GM18517 (cell line): ENCODE results near the gene SACM1L.
A peak's percentile ranks its signal among the peaks of the same experiment; 100 is the strongest.

Source experiments
- ATAC-seq: cut with Tn5 transposase; IDR thresholded peaks from one replicate; pipeline ENCODE4 v1.9.1; 2021; ENCODE audit warnings: mild to moderate bottlenecking, moderate library complexity; ENCODE audit not compliant: unreplicated experiment

The SACM1L gene

GRCh38 chr3:45688882-45689786, at the start of gene SACM1L:
SACM1L (plus strand) TSS chr3:45689396; CDS start chr3:45689466, 70 bp downstream.
- peak; percentile 83 for ATAC-seq

GRCh38 chr3:45640091-45640507, 49.1 kb upstream of the SACM1L start:
- no peak for ATAC-seq

- no peak for ATAC-seq
These were observed 48.4 kb upstream of the SACM1L start for GRCh38 chr3:45640724-45641361.

- ATAC-seq, result no peak
These were observed 47.4 kb upstream of the SACM1L start for GRCh38 chr3:45641756-45642155.

- ATAC-seq, result no peak
These were observed 46.5 kb upstream of the SACM1L start for GRCh38 chr3:45642731-45643152.

GRCh38 chr3:45644063-45644790, 45.0 kb upstream of the SACM1L start:
- ATAC-seq, result no peak

- no peak for ATAC-seq
These were observed 44.4 kb upstream of the SACM1L start for GRCh38 chr3:45644791-45645201.

GRCh38 chr3:45646051-45646585, 43.1 kb upstream of the SACM1L start:
- no peak for ATAC-seq

- no peak for ATAC-seq
These were observed 42.0 kb upstream of the SACM1L start for GRCh38 chr3:45647148-45647619.

- no peak for ATAC-seq
These were observed 36.0 kb upstream of the SACM1L start for GRCh38 chr3:45653205-45653604.

GRCh38 chr3:45654397-45654944, 34.7 kb upstream of the SACM1L start:
- no peak for ATAC-seq

GRCh38 chr3:45655906-45656305, 33.3 kb upstream of the SACM1L start:
- ATAC-seq, result no peak

- peak; percentile 53 for ATAC-seq
These were observed 32.4 kb upstream of the SACM1L start for GRCh38 chr3:45656575-45657363.

- ATAC-seq, result peak; percentile 61
These were observed 31.3 kb upstream of the SACM1L start for GRCh38 chr3:45657853-45658252.

- no peak for ATAC-seq
These were observed 29.3 kb upstream of the SACM1L start for GRCh38 chr3:45659661-45660566.

- ATAC-seq, result no peak
These were observed 28.7 kb upstream of the SACM1L start for GRCh38 chr3:45660567-45660901.

GRCh38 chr3:45664578-45664977, 24.6 kb upstream of the SACM1L start:
- peak; percentile 75 for ATAC-seq

- no peak for ATAC-seq
These were observed 24.1 kb upstream of the SACM1L start for GRCh38 chr3:45665101-45665572.
